Fibroblast of mammary gland (primary cell): ENCODE results near the gene IFIT1.
"Not testable (repeated sequence)": the region's sequence is repeated elsewhere in the genome, so short reads cannot be mapped to it uniquely, and the experiment has no call there.

Source experiments
- DNase-seq: peaks from one replicate; pipeline ENCODE4 v3.0.0-alpha.2; 2010; ENCODE audit warnings: low read depth
- H3K4me3 ChIP-seq: 2 replicates; pipeline ENCODE4 v1.5.1; 2011; ENCODE audit warnings: low read depth, mild to moderate bottlenecking, low read length, moderate library complexity; ENCODE audit not compliant: control insufficient read depth
- CTCF ChIP-seq: conservative IDR thresholded peaks from 2 replicates; pipeline ENCODE4 v1.5.1; 2011; ENCODE audit warnings: low read depth, low read length, inconsistent platforms; ENCODE audit not compliant: control insufficient read depth, insufficient read depth

The IFIT1 gene

GRCh38 chr10:89440226-89441009 lies 48.0 kb downstream of the IFIT1 start:
- H3K4me3 ChIP-seq, result no peak overlapping the region
- TF ChIP-seq CTCF, result no peak
- peak; percentile 28 for DNase-seq

GRCh38 chr10:89442289-89442688 lies 49.9 kb downstream of the IFIT1 start:
- DNase-seq, result no peak
- TF ChIP-seq CTCF, result no peak
- H3K4me3 ChIP-seq, result no peak overlapping the region

GRCh38 chr10:89444819-89445218 lies 52.4 kb downstream of the IFIT1 start:
- not testable (repeated sequence) for H3K4me3 ChIP-seq, DNase-seq

GRCh38 chr10:89450901-89451300 lies 58.5 kb downstream of the IFIT1 start:
- no peak for DNase-seq

GRCh38 chr10:89452193-89452592 lies 59.8 kb downstream of the IFIT1 start:
- H3K4me3 ChIP-seq, result no peak overlapping the region
- DNase-seq, result no peak
- TF ChIP-seq CTCF, result no peak

More at GRCh38 chr10:89450901-89451300, 58.5 kb downstream of the IFIT1 start:
- H3K4me3 ChIP-seq, result no peak overlapping the region
- TF ChIP-seq CTCF, result no peak

- no peak for DNase-seq
- TF ChIP-seq CTCF, result no peak
- no peak overlapping the region for H3K4me3 ChIP-seq
Observed at GRCh38 chr10:89454561-89455347, 62.3 kb downstream of the IFIT1 start.
